GM18907 (cell line): ENCODE results near the gene ALAS1.

Experiments
- ATAC-seq: cut with Tn5 transposase; IDR thresholded peaks from one replicate; pipeline ENCODE4 v1.9.1; 2021; ENCODE audit warnings: mild to moderate bottlenecking, moderate library complexity; ENCODE audit not compliant: unreplicated experiment

Gene ALAS1

DNA sequence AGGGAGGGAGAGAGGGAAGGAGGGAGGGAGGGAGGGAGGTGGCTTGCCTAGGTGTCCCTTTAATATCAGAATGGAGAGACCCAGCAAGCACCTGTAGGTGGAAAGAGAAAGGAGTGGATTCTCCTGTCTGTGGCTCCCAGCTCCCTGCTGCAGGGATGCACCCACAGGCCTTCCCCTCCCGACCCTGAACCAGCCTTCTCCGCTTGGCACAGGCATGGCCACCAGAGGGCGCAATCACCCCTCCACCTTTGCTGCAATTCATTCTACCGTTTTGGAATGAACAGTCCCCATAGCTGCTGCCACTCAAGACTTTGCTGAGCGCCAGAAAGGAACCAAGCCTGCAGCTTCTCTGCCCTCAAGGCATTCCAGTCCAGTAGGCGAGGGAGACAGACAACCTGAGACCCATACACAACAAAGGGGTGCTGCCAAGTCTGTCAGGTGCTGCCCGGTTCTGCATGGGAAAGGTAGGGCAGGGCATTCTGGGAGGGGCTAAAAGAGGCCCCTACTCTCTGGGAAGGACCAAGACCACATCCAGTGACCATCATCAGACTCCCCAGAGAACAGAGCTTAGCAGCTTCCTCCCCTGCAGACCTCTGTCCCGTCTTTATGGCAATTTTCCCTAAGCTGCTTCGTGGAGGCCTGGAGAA lies 22.5 kb downstream of the ALAS1 start:
- ATAC-seq, result peak; percentile 46

DNA sequence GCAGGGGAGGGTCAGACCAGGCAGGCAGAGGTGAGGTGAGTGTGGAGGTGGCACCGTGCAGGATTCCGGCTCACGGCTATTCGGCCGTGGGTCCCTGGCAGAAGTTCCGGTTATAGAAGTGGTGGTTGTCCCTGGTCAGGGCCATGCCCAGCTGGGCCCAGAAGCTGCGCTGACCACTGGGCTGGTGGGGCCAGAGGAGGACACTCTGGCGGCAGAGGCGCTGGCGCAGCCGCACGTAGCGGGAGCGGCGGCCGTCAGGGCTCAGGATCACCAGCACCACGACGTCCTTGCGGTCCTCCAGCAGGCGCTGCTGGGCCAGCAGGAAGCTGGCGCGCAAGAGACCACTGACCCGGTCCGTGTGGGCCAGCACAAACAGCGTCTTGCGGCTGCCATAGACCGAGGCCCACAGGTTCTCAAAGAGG lies 23.2 kb downstream of the ALAS1 start:
- no peak for ATAC-seq

DNA sequence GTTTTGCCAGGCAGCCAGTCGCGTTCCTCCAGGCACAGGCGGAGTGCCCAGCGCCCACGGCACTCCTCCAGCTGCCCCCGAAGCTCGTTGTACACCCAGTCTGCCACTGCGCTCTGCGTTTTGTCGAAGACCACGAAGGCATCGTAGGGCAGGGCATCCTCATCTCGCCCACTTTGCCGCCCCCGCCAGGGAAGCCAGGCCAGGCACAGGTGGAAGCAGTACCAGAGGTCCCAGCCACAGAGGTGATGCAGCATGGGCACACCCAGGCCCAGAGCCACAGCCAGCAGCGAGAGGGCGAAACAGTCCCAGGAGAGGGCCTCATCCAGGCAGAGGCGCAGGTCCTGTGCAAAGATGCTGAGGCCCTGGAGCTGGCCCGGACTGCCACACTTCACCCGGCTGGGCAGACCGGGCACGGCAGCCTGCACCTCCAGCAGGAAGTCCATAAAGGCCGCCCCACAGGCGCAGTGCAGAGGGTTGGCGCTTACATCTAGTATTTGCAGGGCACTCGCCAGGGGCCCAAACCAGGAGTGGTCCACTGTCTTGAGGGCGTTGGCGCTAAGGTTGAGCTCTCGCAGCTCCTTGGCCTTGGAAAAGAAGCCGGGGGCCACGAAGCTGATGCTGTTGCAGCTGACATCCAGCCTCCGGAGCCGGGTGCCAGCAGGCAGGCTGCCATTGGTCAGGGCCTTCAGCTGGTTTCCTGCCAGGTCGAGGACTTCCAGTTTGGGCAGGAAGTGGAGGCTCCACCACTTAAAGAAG lies 23.8 kb downstream of the ALAS1 start:
- no peak for ATAC-seq

DNA sequence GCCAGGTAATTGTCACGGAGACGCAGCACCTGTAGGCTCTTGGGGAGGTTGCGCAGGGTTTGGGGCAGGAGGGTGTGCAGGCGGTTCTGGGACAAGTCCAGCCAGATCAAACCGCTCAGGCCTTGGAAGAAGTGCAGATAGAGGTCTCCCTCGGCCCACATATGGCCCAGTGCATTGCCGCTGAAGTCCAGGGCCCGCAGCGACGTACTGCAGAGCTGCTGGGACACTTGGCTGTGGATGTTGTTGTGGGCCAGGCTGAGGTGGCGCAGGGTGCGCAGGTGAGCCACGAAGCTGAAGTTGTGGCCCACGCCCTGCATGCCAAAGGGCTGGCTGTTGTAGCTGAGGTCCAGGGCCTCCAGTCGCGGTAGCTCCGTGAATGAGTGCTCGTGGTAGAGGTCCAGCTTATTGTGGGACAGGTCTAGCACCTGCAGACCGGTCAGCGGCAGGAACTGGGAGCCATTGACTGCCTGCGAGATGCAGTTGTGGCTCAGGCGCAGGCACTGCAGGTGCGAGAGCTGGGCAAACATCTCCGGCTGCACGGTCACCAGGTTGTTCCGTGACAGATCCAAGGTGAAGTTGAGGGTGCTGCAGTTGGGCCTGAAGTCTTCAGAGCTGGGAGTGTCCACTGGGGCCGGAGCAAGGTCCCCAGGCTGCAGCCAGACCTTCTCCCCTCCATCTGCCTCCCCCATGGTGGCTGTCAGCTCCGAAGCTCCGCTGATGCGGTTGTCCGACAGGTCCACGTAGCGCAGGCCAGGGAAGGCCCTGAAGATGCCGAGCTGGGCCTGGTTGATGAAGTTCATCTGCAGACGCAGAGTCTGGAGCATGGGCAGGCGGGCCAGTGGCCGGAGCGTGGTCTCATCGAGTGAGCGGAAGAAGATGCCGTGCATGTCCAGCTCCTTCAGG lies 24.6 kb downstream of the ALAS1 start:
- ATAC-seq, result no peak

DNA sequence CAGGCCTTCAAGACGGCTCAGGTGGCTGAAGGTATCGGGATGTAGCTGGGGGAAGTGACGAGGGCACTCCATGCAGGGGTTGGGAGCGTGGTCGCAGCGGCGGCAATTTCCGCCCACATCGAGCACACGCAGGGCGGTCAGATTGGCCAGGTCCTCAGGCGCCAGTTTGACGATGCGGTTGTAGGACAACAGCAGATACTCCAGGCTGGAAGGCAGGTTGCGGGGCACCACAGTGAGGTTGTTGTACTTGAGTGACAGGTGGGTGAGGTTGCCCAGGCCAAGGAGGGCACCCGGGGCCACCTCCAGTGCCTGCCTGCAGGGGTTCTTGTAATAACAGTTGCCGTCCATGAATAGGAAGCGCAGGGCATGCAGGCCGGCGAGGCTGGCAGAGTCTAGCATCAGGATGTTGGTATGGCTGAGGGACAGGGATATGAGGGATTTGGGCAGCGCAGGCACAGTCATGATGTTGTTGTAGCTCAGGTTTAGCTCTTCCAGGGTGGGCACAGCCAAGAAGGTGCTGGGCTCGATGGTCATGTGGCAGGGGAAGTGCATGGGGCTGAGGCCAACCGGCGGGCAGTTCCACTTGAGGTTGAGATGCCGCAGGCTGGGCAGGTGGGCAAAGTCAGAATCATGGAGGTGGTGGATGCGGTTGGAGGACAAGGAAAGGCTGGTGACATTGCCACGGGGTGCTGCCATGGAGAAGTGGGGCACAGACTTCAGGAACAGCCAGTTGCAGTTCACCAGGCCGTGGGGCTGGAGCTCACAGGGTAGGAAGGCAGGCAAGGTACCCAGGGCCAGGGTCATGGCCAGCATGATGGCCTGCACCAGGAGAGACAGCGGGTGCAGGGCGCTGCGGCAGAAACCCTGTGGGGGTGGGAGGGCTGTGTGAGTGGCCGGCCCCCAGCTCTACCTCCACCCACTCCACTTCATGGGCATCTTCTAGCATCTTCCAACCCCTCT lies 25.8 kb downstream of the ALAS1 start:
- ATAC-seq, result no peak

DNA sequence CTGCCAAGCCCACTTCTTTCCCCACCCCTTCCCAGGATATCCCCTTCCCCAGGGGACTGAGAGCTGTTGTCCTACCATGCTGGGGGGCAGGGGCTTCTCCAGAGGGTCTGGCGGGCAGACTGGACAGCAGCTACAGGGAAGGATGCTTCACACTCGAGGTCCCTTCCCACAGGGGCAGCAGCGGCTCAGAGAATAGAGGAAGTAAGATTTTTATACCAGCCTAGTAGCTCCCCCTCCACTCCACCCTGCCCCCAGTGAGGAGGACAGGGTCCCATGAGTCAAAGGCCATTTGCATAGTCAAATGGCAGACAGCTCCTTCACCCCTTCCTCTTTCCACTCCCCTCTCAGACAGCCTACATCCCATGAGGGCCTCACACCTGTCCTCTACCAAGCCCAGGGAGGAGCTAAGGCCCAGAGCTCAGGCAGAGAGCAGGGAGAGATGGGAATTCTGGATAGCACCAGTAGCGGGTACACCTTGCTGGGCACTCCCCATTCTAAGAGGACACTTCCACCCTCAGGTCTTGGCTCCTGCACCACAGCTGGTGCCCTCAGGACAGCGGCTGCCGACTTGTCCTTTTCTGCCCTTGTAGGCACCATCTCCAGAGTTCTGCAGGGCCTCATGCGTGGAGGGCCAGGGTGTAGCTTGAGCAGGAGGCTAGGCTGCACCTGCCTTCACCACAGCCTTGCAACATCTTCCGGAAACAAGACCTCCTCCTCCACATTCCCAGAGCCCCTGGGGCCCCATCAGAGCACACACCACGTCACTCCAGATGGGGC lies 27.7 kb downstream of the ALAS1 start, which contains the start of gene TLR9:
TLR9 (minus strand) TSS at position 194 of the 777 bp plus-strand sequence; CDS start at position 78, 116 bp downstream.
- peak; percentile 76 for ATAC-seq

DNA sequence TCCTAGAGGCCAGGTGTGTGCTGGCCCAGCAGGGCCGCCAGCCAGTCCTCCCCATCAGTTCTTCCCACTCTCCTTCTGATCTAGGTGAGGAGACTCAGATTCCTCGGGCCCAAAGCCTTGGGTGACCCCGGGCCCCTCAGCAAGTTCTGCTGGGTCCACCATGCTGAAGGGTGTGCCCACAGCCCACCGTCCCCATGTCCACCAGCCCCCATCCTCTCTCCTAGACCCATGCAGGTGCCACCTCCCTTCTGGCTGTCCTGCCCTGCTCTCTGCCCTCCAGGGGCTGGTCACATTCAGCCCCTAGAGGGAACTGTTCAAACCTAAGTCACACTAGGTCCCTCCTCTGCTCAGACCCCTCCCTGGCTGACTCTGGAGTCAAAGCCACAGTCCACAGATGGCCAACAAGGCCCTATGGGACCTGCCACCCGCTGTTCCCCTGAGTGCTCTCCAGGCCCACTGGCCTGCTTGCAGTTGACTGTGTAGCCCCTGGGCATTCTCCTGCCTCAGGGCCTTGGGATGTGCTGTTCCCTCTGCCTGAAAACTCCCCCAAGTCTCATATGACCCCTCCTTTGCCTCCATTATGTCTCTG lies 28.4 kb downstream of the ALAS1 start:
- peak; percentile 1 for ATAC-seq

DNA sequence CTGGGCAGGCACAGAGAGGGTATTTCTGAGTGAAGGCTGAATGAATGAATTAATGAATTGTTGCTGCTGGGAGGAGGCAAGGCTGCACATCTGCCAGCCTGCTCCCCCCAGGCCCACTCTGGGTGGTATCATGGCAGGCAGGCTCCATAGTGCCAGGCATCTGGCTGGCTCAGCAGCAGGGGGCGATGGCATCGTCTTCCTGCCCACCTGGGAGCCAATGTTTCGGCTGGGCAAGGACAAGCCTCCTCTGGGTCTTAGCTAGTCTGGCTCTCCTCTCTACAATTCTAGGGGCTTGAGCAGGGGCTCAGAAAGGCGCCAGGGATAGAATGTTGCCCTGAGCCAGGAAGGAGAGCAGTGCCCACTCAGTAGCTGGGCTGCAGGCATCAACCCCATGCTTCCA lies 29.2 kb downstream of the ALAS1 start:
- no peak for ATAC-seq

DNA sequence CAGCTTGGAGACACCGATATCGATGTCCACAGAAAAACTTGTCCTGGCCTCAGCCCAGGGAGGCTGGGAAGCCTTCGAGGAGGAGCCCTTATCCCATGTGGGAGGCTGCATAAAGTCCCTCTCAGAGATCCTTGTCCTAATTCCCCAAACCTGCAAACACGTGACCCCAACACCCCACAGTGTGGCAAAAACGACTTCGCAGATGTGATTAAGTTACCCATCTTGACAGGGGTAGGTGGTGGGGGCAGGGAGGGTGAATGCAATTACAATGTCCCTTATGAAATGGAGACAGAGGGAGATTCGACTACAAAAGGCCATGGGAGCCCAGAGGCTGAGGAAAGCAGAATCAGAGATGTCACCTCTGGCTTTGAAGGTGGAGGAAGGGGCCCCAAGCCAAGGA lies 29.8 kb downstream of the ALAS1 start:
- no peak for ATAC-seq

DNA sequence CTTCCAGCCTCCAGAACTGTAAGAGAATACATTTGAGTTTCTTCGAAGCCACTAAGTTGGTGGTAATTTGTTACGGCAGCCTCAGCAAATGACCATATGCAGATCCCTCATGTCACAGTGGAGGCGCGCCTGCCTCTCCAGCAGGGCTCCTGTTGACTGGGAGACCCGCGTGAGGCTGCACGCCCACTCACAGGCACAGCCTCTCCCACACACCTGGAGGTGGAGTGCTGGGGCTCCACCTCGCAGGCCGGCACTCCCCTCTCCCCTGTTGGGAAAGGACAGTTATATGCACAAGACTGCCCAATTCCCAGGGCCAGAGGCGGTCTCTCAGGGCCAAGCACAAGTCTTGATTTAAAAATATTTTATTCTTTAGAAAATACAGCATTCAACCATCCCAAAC lies 30.3 kb downstream of the ALAS1 start:
- ATAC-seq, result no peak

DNA sequence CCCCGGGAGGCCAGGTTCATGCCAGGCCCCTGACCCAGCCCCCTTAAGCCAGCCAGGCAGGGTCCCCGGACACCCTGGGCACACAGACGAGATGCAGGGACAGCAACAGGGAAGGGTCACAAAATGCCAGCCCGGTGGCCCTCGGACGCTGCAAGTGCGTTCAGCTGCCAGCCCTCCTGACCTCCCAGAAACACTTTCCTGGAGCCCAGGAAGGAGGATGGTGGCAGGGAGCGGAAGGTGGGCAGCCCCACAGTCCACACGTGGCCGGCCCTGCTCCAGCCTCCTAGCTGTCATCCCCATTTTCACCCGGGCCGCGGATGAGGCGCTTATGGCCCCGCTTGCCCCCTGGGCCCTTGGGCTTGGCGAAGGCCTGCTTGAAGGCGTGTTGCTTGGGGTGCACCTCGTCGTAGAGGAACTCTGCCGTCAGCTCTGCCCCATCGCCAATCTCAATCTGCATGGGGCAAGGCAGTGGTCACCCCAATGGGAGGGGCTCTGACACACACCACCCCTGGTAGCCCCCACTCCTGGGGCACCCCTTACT lies 30.9 kb downstream of the ALAS1 start:
- ATAC-seq, result no peak

DNA sequence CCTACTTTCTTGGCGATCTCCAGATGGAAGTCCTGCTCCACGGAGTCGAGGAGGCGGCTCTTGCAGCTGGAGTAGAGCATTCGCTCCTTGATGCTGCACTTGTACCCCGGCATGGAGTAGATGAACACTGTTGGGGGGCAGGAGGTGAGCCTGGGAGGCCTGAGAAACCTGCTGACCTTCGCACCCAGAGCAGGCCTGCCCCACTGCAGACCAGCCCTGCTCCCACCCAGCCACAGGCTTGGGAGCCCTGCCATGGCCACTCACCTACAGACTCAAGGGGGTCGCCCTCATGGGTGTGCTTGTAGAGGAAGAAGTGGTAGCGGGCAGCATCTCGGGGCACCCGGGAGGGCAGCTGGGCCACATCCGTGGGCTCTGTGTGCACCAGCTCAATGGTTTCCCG lies 31.7 kb downstream of the ALAS1 start:
- no peak for ATAC-seq

DNA sequence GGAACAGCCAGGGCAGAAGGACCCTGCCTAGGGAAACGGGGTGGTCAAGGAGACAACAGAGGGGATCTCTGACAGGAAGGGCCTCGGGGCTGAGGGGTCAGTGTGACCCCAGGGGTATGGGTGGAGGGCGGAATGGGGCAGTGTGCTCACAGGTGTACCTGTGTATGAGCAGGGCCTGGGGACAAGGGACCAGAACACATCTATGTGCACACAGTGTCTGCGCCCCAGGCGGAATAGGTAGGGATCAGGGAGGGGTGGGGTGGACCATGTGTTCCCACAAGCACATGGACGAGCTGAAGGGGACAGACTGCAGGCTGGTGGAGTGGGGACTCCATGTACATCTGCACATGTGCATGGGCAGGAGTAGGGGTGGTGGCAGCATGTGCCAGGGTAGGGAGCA lies 32.5 kb downstream of the ALAS1 start:
- ATAC-seq, result no peak

DNA sequence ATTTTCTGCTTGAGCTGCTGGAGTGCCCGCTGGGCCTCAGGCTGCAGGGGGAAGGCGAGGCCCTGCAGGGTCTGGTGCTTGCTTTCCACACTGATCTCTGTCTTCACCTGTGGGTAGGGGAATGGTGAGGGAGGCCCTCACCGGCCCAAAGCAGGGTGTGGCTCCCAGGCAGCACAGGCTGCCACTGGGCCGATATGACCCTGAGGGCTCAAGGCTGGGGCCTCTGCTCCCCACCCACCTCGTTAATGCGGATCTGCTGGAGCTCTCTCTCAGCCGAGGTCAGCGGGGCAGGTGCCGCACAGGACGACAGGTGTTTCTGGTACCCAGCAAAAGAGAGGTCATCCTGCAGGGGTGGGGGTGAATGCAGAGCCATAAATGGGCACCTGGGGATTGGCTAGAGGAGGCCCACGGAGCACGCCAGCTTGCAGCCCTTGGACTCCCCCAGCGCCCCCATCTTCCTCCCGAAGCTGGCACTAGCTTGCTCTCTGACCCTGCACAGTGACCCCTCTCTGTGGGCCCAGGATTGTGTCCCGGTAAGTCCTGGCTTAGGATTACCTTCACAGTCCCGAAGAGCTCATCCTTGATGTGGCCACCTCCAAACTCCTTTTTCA lies 33.0 kb downstream of the ALAS1 start:
- ATAC-seq, result no peak

DNA sequence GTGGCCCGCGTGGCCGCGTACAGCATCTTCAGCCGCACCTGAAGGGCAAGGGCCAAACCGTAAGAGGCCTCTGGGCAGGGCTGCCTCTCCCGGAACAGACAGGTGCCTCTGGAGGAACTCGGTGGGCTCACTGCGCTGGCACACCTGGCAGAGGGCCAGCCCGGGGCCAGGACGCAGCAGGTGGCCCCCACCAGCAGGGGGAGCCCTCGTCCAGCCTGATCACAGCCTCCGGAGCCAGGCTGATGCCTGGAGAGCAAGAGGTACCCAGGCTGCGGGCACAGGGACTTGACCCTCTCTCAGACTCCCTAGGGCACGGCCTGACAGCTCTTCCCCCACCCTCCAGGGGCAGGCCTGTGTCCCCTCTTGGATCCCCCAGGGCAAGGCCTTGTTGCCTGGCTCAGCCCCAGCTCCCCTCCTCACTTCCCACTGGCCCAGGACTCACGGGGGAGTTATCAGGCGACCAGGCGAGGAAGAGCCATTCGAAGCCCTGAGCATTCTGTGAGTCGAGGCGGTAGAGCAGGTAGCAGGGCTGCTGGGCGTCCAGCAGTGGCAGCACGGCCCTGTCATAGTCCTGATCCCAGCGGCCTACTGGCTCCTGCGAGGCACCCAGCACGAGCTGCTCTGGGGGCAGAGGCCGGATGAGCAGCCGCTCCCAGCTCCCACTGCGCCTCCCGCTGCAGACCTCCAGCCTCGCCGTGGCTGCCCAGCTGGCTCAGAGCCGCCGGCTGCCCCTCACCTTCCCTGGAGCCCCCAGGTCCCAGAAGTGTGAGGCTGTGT lies 33.7 kb downstream of the ALAS1 start:
- no peak for ATAC-seq

DNA sequence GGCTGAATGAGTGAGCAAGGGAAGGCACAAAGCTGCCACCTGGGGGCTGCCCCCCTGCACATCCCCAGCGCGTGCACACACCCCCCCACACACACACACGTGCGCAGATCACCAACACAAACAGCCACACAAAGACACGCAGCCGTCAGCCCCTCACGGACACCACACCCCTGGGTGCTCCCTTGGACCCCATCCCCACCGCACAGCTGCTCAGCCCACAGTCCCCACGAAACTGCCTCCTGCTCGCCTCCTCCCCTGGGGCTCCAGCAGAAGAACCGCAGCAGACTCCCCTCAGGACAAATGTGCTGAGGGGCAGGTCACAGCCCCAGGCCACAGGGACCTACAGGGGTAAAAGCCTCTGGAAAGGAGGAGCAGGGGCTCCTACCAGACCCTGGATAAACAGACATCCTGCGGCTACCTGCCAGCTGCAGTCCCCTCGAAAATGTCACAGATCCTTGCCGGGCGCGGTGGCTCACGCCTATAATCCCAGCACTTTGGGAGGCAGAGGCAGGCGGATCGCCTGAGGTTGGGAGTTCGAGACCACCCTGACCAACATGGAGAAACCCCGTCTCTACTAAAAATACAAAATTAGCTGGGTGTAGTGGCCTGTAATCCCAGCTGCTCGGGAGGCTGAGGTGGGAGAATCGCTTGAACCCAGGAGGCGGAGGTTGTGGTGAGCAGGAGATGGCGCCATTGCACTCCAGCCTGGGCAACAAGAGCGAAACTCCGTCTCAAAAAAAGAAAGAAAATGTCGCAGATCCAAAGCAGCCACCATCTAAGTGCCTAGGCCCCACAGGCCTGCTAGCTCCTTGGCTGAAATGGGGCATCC lies 34.5 kb downstream of the ALAS1 start:
- ATAC-seq, result no peak

DNA sequence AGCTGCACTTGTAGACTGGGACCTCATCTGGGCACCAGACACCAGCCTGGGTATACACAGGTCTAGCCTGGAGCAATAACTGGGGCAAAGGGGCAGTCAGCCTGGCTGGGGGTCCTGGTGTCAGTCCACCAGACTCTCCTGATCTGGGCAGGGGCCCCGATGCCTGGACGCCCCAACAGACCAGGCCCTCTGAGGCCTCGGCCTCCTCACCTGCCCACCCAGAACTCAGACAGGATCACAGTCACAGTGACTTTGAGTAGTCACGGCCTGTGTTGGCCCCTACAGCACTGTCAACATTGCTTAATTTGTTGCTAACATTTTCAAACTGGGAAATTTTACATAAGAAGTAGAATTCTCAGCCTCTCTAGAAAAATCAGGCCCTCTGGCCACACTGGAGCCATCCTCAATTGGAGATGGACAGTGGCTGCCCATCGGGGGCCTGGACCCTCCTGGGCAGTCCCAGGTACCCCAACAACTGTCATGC lies 35.2 kb downstream of the ALAS1 start:
- ATAC-seq, result no peak
